GM10266 (cell line): ENCODE results near the gene GTF3C4.
"Not testable (repeated sequence)": the region's sequence is repeated elsewhere in the genome, so short reads cannot be mapped to it uniquely, and the experiment has no call there.

Experiments
- DNase-seq: peaks from one replicate; pipeline ENCODE4 v3.0.0; 2012; ENCODE audit errors: extremely low spot score
- CTCF ChIP-seq: IDR thresholded peaks from 2 replicates; pipeline ENCODE4 v1.5.1; 2012; ENCODE audit warnings: mild to moderate bottlenecking, low read depth; ENCODE audit not compliant: control insufficient read depth, insufficient read depth; ENCODE audit errors: missing control alignments

The GTF3C4 gene

GRCh38 chr9:132708239-132708638 lies 38.0 kb downstream of the GTF3C4 start:
- no peak for TF ChIP-seq CTCF
- no peak for DNase-seq

GRCh38 chr9:132708769-132709430 lies 38.6 kb downstream of the GTF3C4 start:
- no peak for TF ChIP-seq CTCF
- DNase-seq: no peak

GRCh38 chr9:132710333-132710732 lies 40.1 kb downstream of the GTF3C4 start:
- TF ChIP-seq CTCF: no peak
- DNase-seq: no peak

- DNase-seq: not testable (repeated sequence)
Measured at GRCh38 chr9:132711152-132711551, 40.9 kb downstream of the GTF3C4 start.

GRCh38 chr9:132711846-132712245 lies 41.6 kb downstream of the GTF3C4 start:
- no peak for TF ChIP-seq CTCF
- no peak for DNase-seq

- no peak for TF ChIP-seq CTCF
- no peak for DNase-seq
Measured at GRCh38 chr9:132712753-132713152, 42.5 kb downstream of the GTF3C4 start.

GRCh38 chr9:132716007-132716406 lies 45.7 kb downstream of the GTF3C4 start:
- TF ChIP-seq CTCF: no peak
- DNase-seq: no peak
